GM19043 (cell line): ENCODE results near the gene CTDNEP1.
"Not testable (repeated sequence)": the region's sequence is repeated elsewhere in the genome, so short reads cannot be mapped to it uniquely, and the experiment has no call there.

Source experiments
- ATAC-seq: cut with Tn5 transposase; IDR thresholded peaks from one replicate; pipeline ENCODE4 v1.9.1; 2021; ENCODE audit warnings: low read depth; ENCODE audit not compliant: unreplicated experiment

The CTDNEP1 gene

DNA sequence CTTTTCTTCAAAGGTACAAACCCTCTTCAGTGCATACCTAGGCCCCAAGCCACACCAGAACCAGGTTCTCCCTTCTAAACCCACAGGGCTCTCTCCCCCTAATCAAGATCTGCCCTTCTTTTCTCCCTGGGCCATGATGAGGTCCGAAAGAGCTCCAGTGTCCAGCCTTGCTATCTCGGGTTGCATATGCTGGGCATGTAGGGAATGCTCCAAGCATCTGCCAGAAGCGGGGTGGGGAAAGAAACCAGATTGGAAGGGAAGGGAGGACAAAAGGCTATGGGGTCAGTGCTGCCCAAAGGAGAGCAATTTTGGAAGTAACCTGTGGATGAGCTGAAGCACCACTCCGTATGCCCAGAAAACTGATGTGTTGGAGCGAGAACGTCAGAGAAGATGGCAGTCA lies 2.3 kb downstream of the CTDNEP1 start:
- no peak for ATAC-seq

DNA sequence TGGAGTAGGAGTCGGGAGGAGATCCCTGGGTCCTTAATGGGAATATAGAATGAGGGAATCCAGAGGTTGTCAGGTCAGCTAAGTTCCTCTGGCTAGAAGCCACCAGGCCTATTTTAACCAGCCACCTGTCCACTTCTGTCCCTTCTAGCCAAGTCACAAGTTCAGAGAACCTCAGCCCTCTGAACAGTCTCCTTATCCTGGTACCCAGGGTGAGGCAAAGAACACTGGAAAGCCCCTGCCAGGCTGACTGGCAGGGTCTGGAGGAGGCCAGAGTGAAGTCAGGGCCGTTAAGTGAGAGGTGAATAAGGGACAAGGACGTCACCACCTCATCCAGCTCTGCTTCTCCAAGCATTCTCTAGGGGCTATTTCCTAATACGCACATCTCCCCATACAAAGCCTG lies 2.7 kb downstream of the CTDNEP1 start:
- no peak for ATAC-seq

DNA sequence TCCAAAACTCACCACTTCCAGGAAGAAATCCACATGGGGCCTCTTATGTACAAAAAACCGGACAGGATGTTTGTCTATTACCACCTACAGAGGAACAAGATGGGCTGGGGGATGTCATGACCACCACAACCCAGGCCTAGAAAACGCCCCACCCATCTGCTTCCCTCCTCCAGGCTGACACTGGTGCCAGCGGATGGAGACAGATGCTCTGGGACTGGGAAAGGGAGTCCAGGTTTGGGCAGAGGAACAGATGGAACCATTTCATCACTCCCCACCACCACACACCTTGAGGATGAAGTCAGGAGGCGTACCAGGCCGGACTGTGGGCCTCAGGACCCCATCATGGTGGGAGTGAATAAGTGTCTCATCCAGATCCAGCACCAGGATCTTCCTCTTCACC lies 4.8 kb downstream of the CTDNEP1 start:
- ATAC-seq, result no peak

DNA sequence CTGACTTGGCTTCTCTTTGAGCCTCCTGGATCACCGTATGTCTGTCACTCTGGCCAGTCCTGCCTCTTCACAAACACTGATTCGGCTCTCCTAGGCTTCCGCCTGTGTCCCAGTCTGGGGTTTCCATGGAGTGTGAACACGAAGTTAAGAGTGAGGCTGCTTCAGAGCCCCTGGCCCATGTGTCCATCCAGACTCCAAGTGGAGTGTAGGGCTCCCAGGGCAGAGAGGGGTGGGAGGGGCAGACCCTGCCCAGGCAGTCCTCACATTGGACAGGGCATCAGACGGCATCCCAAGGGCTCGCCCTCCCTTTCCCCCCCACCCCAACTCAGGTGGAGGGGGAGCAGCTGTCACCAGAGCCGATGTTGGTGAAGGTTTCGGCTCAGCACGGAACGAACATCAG lies 7.7 kb downstream of the CTDNEP1 start:
- ATAC-seq, result not testable (repeated sequence)

DNA sequence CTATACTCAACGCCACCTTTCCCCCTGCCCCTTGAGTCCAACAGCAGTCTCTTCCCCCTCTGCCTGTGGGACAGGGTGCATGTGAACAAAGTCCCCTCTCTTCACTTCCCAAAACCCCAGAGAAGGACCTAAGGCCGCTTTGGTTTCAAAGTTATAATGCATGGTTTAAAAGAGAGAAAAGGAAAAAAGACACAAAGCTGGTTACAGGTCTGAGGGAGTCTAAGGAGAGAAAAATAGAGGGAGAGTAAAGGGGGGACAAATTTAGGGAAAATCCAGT lies 8.1 kb downstream of the CTDNEP1 start:
- no peak for ATAC-seq

DNA sequence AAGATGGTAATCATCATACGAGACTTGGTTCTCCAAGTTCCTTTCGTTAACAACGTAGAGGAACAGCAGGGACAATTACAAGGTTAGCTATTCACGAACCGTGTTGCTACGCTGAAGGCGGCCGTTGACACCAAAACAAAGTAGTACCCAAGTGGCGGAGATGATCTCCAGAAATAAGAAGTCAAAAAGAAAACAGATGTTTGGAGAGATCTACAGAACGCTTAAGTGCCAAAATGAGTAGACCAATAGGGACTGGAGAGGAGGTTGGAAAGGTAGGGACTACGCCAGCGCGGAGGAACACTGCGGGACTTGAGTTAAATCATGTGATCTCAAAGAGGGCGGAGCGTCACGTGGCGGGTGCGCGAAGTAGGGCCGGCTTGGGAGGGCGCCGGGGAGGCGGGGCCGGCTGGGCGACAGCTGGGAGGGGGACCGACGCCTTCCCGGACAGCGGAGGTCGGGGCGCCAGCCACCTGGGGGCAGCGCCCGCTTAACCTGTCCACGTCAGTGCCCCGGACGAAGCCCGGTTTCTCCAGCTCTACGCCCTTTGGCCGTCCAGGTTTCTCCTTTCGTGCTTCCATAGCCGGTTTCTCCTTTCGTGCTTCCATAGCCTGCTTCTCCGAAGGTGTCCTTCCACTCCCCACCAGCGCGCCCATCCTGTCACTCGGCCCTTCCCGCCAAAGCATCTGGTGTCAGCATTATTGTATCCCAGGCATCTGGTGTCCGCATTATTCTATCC lies 8.6 kb downstream of the CTDNEP1 start:
- ATAC-seq, result no peak

DNA sequence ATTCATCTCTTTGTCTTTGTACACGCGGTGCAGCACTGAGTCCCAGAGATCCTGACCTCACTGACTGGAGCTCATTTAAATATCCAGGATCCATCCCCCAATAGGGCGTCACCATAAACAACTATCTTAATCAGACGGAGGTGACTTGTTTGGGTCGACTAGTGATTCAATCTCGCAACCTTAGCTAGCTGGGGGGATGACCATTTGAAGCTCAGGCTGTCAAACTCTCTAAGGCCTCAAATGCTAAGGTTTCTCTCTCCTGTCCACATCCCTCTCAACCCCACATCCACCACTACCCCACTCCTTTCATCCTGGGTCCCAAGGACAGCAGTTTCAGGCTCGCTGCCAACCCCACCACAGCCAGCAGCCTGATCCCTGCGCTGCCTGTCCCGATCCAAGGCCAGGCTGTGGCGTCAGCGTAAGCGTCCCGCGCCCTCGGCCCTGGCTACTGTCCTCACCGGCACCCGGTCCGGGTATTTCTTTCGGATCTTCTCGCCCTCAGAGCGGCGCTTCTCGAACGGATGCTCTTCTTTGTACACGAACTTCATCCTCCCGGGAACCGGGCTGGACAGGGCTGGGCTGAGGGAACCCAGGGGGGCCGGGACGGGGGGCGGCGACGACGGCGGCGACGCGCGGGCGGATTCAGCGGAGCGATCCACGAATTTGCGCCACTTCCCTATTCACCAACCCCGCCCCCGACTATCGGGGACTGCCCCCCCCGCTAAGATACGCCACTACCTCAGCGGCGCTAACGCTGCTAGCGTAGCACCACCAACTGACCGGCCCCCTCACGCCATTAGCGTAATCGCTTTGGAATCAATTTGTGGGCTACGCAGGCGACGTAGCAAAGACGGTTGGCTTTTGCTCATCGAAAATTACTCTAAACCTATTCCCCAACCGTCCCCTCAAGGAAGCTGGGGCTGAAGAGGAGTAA lies 9.5 kb downstream of the CTDNEP1 start, which contains the start of gene GABARAP:
Gene GABARAP (minus strand): TSS at position 667 of the 934 bp plus-strand sequence. CDS start 119 bp downstream, at position 548.
- no peak for ATAC-seq

DNA sequence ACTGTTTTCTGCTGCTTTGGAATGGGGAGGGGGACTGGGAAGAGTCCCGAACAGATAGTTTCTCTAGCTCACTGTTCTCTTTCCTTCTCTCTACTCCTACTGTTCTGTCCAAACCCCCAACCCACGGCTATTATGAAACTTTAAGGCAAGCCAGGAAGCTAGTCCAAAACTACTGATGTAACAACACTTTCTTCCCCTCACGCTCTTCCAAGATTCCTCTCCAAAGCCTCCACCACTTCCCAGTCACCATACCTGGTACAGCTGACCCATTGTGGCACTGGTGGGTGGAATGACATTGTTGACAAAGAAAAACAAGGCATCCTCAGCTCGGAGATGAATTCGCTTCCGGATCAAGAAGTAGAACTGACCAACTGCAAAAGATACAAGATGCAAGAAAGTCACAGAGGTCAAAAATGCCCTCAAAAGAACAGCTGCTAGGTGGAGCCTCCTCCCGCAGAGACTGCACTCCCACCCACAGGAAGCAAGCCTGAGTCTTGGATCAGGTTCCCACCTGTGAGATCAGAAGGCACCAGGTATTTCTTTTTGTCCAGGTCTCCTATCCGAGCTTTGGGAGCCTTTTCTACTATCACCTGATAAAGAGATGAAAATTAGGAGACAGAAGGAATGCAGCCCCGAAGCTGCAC lies 10.3 kb downstream of the CTDNEP1 start:
- ATAC-seq, result no peak

DNA sequence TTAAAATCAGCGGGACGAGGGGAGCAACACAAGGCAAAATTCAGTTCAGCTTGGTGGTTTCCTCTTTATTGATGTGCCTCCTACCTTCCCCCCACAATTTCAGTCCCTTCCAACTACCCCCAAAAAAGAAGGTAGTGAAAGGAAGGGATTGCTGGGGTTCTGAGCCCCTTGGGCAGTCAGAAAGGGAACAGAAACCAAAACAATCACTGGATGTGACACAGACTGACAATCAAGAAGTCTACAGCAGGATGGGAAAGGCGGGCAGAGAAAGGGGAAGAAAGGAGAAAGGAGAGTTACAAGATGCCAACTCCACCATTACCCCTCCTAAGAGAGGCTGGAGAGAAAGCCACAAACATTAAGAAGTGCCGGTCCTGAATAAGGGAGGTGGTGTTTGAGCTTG lies 11.2 kb downstream of the CTDNEP1 start:
- ATAC-seq, result no peak

DNA sequence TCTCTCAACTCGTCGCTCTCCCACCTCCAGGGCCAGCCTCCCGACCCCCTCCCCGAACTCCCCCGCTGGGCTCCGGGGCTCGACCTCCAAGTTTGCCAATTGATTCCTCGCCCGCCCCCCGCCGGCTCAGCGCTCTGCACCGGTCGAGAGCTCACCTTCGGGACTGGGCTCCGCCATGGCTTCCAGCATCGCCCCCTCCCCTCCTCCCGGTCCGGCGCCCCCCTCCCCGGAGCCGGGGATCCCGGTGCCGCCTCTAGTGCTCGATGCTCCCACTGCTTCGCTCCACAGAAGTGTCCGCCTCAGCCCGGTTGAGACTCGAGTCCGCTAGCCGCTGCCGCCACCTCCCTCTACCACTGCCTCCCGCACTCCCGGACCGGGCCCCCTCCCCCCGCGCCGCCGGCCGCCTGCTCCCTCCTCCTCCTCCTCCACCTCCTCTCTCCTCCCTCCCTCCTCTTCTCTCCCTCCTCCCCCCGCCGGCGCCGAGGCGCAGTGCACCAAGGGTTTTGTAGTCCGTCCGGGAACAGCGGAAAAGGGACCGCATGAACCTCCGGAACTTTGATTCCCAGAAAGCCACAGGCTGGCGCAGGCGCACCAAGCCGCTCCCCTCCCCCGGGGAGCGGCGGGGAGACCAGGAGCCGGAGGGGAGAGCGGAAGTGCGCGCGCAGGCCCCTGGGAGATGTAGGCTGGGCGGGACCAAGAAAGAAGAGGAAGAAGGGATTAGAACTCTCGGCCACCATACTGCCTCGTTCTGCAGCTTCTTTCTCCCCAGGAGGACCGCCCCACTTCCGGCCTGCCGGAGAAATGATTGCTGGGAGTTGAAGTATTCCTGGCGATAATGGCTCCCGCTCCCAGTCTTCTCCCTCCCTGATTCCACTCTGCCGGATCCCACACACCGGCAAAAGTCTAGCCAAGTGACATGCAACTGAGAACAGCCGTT lies 12.2 kb downstream of the CTDNEP1 start, which contains the start of gene PHF23:
Gene PHF23 (minus strand): TSS at position 367 of the 937 bp plus-strand sequence. CDS start 178 bp downstream, at position 189.
- ATAC-seq, result peak; percentile 43

DNA sequence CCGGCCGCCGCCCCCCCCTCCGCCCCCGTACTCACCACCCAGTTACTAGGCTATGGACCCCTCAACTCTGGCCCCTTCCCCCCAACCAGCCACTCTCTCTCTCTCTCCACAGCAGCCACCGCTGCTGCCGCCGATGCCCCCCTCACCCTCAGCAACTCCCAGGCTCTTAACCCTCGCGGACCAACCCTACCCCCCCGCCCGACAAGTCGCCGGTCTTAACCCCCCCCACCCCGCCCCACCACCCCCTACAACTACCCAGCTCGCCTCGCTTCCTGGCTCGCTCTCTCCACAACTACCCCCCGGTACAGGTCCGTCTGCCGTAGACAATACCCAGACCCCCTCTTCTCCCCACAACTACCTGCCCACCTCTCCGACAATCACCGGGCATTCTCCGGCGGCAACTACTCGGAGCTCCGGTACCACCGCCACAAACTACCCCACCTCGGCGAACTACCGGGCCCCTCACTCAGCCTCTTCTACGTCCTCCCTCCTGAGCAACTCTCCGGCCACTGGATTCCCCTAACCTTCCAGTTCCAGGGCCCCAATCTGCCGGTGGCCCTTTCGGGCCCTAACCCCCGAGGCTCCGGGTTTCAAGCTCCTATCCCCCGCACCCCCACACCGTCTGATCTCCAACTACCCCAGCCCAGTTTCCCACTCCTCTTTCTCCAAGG lies 13.0 kb downstream of the CTDNEP1 start:
- no peak for ATAC-seq

DNA sequence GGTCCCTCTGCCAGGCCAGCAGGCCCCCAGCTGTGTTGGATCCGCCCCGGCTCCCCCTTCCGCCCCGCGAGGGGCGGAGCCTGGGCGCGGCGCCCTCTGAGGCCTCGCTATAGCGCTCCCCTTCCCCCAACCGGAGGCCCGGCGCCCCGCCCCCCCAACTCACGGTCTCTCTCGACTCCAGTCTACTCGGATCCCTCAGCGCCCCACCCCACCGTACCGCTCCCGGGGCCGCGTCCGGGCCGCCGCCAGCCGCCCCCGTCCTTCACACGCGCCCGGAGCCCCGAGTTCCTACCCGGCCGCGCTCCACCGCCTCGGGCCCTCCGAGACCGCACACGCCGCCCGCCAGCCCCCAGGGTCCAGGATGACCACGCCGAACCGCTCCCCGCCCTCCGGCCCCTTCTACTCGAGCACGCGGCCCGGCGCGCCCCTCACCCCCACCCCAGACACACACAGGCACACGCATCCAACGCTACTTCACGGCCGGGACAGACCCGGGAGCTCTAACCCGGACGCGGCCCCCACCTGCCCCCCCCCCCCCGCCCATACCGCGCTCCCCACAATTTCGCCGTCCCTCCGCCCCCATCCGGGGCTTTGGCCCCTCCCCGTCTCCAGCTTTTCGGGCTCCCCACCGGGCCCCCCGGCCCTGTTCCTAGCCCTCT lies 13.6 kb downstream of the CTDNEP1 start:
- ATAC-seq, result no peak

DNA sequence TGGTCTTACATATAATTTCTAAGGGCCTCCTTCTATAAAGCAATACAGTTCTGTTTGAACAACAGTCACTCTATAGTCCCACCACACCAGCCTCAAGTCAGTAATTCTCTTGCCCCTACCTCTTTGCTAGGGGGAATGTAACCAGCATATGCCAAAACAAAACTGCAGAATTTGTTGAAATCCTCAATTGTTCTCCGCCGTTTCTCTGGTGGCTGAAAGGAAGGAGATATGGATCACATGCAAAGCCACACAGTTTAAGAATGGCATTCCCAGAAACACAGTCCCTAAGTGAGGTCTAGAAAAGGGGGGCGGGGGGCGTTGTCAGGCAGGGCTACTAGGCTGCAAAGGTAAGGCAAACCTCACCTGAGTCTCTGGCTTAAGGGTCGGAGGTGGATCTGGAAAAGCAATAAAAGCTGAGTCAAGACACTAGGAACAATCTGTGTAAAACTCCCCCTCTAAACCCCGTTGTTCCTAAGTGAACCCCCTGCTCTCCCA lies 14.2 kb downstream of the CTDNEP1 start:
- ATAC-seq, result no peak

DNA sequence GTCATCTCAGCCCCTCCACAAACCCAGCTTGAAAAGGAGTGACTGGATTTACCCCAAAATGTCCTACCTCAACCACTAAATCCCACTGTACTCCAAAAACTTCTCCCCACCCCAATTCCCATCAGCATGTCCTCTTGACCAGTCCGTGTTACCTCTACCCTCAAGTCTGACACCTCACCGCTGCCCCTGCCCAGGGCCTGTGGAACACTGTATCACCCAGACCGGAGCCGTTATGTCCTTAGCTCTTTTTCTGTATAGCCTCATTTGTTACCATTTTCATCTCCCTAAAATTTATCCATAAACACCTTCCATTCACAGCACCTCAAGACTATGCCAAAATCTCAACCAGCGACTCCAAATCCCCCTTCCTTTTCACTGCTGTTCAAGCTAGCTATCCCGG lies 14.7 kb downstream of the CTDNEP1 start:
- ATAC-seq, result no peak

DNA sequence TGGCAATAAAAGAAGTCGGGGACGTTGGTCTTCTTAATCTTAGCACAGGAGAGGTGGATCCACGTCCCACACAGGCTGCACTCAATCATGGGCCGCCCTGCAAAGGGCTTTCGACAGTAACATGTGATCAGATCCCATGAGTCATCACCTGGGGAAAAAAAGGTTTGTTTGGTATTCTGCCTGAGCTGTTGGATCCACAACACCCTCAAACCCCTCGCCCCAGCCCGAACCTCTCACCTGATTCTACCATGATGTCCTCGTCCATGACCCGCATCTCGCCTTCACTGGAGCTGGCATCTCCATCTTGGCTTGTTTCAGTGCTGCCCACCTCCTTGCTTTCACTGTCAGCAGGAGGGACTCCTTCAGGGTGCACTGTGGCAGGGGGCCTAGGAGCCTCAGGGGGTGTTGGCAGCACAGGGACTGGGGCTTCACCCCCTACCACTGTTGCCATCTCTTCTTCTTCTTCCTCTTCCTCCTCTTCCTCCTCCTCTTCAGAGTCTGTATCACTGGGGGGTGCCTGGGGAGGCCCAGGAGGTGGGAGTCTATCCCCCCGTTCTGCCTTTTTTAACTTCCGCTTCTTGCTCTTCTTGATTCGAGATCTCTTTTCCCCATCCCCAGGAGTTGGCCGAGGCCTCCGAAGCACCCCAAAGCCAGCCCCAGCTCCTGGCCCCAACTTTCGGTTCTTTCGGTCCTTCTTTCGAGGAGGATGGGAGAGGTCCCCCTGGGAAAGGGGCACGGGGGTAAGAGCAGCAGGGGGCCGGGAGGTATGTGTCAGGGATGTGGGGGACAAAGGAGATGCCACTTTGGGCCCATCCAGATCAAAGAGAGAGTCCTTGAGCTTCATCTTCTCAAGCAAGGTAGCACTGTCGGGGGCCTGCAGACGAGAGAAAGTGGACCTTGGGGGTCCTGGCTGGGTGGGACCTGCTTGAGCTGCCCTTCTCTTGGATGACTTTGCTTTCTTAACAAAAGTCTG lies 15.6 kb downstream of the CTDNEP1 start:
- ATAC-seq, result no peak

DNA sequence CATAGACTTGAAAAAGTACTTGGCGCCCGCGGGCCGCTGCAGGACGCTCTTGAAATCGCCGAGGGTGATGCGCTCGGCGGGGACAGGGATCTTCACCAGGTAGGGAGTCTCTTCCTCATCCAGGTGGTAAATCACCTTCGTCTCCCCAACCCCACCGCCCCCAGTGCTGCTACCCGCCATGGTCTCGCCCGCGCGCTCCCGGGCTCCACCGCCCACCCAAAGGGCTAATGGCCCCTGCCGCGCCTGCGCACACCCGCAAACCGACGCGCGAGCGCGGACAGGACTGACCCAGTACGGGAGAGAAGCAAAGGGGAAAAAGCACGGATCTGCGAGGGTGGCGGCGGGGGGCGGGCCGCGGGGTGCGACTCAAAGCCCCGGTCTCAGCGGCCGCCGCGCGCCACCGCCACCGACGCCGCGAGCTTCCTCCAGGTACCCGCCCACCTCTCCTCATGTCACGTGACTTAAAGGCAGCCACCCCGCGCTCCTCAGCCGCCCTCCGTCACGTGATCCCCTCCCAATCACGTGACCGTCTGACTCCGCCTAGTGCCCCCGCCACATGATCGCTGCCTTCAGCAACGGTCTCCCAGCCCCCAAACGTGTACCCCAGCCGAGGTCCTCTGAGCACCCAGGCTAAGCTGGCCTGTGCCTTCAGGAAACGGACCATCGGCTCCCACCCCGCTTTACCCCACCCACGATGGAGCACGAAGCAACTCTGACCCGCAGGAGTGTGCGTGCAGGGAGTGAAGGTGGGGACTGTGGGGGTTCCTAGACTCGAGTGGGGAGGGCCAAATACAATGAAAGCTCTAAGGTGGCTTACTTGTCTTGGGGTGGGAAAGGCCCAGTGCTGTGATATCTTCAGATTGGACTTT lies 17.2 kb downstream of the CTDNEP1 start, which contains the start of gene DVL2:
Gene DVL2 (minus strand): TSS at position 435 of the 869 bp plus-strand sequence. CDS start 255 bp downstream, at position 180.
- ATAC-seq, result no peak

DNA sequence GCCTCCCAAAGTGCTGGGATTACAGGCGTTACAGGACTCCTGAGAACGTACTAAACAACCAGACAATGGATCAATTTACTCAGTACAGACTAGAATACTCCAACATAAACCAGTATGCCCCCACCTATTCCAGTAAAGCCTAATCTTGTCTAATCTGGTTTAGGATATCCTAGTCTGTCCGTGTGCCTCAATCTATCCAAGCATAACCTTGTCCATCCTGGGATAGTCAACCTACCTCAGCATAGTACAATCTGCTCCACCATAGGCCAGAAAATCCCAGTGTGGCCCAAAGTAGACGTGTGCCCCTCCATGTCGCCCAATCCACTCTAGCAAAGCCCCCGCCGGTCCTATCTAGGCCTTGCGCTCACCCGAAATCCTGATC lies 17.8 kb downstream of the CTDNEP1 start:
- ATAC-seq, result no peak
